Fibroblast of the conjunctiva (primary cell): ENCODE data around the gene TRABD2A.

Experiments
- DNase-seq: peaks from one replicate; pipeline ENCODE4 v3.0.0-alpha.2; 2010; ENCODE audit warnings: low read depth

The TRABD2A gene

GRCh38 chr2:84817239-84817655 lies 63.6 kb downstream of the TRABD2A start:
- no peak for DNase-seq

- DNase-seq = no peak
These were observed 64.4 kb downstream of the TRABD2A start for GRCh38 chr2:84816426-84817026.

- DNase-seq = no peak
These were observed 65.7 kb downstream of the TRABD2A start for GRCh38 chr2:84815146-84815545.

- no peak for DNase-seq
These were observed 68.9 kb downstream of the TRABD2A start for GRCh38 chr2:84811839-84812431.

GRCh38 chr2:84808279-84808678 lies 72.6 kb downstream of the TRABD2A start:
- no peak for DNase-seq

GRCh38 chr2:84807063-84807485 lies 73.8 kb downstream of the TRABD2A start:
- peak; percentile 97 for DNase-seq

- DNase-seq = peak; percentile 35
These were observed 75.5 kb downstream of the TRABD2A start for GRCh38 chr2:84805250-84805958.

- DNase-seq = no peak
These were observed 79.1 kb downstream of the TRABD2A start for GRCh38 chr2:84801811-84802210.

GRCh38 chr2:84800194-84800805 lies 80.6 kb downstream of the TRABD2A start:
- no peak for DNase-seq

- no peak for DNase-seq
These were observed 81.1 kb downstream of the TRABD2A start for GRCh38 chr2:84799772-84800171.

GRCh38 chr2:84797271-84797670 lies 83.6 kb downstream of the TRABD2A start:
- DNase-seq = no peak

GRCh38 chr2:84796798-84797197 lies 84.1 kb downstream of the TRABD2A start:
- DNase-seq = no peak

GRCh38 chr2:84793641-84794040 lies 87.2 kb downstream of the TRABD2A start:
- DNase-seq = no peak

- DNase-seq = no peak
These were observed 87.9 kb downstream of the TRABD2A start for GRCh38 chr2:84792856-84793522.

GRCh38 chr2:84788498-84788897 lies 92.4 kb downstream of the TRABD2A start:
- no peak for DNase-seq

GRCh38 chr2:84788027-84788426 lies 92.9 kb downstream of the TRABD2A start:
- no peak for DNase-seq

GRCh38 chr2:84786601-84787000 lies 94.3 kb downstream of the TRABD2A start:
- DNase-seq = no peak

- no peak for DNase-seq
These were observed 94.9 kb downstream of the TRABD2A start for GRCh38 chr2:84785950-84786349.

- no peak for DNase-seq
These were observed 98.0 kb downstream of the TRABD2A start for GRCh38 chr2:84782717-84783442.

- no peak for DNase-seq
These were observed 98.8 kb downstream of the TRABD2A start for GRCh38 chr2:84781942-84782716.

- DNase-seq = no peak
These were observed 101.1 kb downstream of the TRABD2A start for GRCh38 chr2:84779781-84780180.
